ENCODE data around the gene OR1J2.

OR1J2 gene

GRCh38 chr9:122551371-122551770 is 40.8 kb downstream of the OR1J2 start:
- DNase-seq (ENCODE audit: low read depth in 2 of 2) = no peak

- DNase-seq (ENCODE audit: low read depth in 2 of 2) = no peak
Observed at GRCh38 chr9:122552812-122553211, 42.2 kb downstream of the OR1J2 start, which contains the start of gene OR1N2. Gene OR1N2 (plus strand): TSS chr9:122553112. CDS start chr9:122553212, 100 bp downstream.
